LHCN-M2 (cell line): ENCODE results near the gene KLF15. TPM values are rescaled to one million over a fixed set of nuclear protein-coding genes. Genes with fewer than 3 reads are reported as not detected.
"Not testable (repeated sequence)": the region's sequence is repeated elsewhere in the genome, so short reads cannot be mapped to it uniquely, and the experiment has no call there.

ENCODE experiments used
- DNase-seq: peaks from one replicate; pipeline ENCODE4 v3.0.0-alpha.2; 2012; ENCODE audit warnings: low read depth
- total RNA-seq: library from RNA; depleted of rRNA; stranded (reverse); fragments of >200 nt; gene quantifications from 2 replicates; pipeline ENCODE4 v1.2.3, GENCODE V29; 2014

KLF15 gene
- total RNA-seq, 1 experiment from 2014 or later: 0.11 TPM

GRCh38 chr3:126346466-126346865 lies 10.7 kb downstream of the KLF15 start:
- no peak for DNase-seq

- DNase-seq: no peak
Observed at GRCh38 chr3:126345641-126346460, 11.4 kb downstream of the KLF15 start.

- DNase-seq: no peak
Observed at GRCh38 chr3:126345231-126345630, 12.0 kb downstream of the KLF15 start.

- DNase-seq: no peak
Observed at GRCh38 chr3:126344380-126345041, 12.7 kb downstream of the KLF15 start.

GRCh38 chr3:126343649-126344035 lies 13.6 kb downstream of the KLF15 start:
- DNase-seq: no peak

GRCh38 chr3:126342991-126343648 lies 14.1 kb downstream of the KLF15 start:
- DNase-seq: no peak

GRCh38 chr3:126342211-126342610 lies 15.0 kb downstream of the KLF15 start:
- no peak for DNase-seq

- no peak for DNase-seq
Observed at GRCh38 chr3:126341755-126342150, 15.5 kb downstream of the KLF15 start.

GRCh38 chr3:126340943-126341754 lies 16.1 kb downstream of the KLF15 start:
- DNase-seq: no peak

- no peak for DNase-seq
Observed at GRCh38 chr3:126340596-126340942, 16.6 kb downstream of the KLF15 start.

GRCh38 chr3:126340081-126340511 lies 17.1 kb downstream of the KLF15 start:
- peak; percentile 30 for DNase-seq

- no peak for DNase-seq
Observed at GRCh38 chr3:126339466-126339865, 17.7 kb downstream of the KLF15 start.

- DNase-seq: no peak
Observed at GRCh38 chr3:126338790-126339288, 18.4 kb downstream of the KLF15 start.

GRCh38 chr3:126337980-126338651 lies 19.1 kb downstream of the KLF15 start:
- DNase-seq: no peak

- DNase-seq: not testable (repeated sequence)
Observed at GRCh38 chr3:126331812-126332336, 25.3 kb downstream of the KLF15 start.

GRCh38 chr3:126329927-126330725 lies 27.1 kb downstream of the KLF15 start:
- no peak for DNase-seq

- DNase-seq: no peak
Observed at GRCh38 chr3:126326629-126327028, 30.6 kb downstream of the KLF15 start.

- DNase-seq: no peak
Observed at GRCh38 chr3:126322181-126322967, 34.8 kb downstream of the KLF15 start.

GRCh38 chr3:126321490-126321889 lies 35.7 kb downstream of the KLF15 start:
- DNase-seq: no peak
